HepG2 (cell line): ENCODE measurements around the gene PPP6R2. TPM values are rescaled to one million over a fixed set of nuclear protein-coding genes. Genes with fewer than 3 reads are reported as not detected.

Experiments
- BRD4 ChIP-seq: sonication (generic); formaldehyde crosslinking; IDR thresholded peaks from 2 replicates; pipeline ENCODE4 v1.4.0; 2020; ENCODE audit warnings: missing genetic modification reagents
- KAT8 ChIP-seq: IDR thresholded peaks from 2 replicates; pipeline ENCODE4 v1.6.1; 2016; ENCODE audit warnings: missing genetic modification reagents, missing compliant biosample characterization
- WIZ ChIP-seq: sonication (generic); formaldehyde crosslinking; IDR thresholded peaks from 2 replicates; pipeline ENCODE4 v1.5.1; 2020; ENCODE audit warnings: mild to moderate bottlenecking, missing genetic modification reagents
- ZHX2 ChIP-seq, 2 experiments: sonication (generic) in 1 of 2; formaldehyde crosslinking in 1 of 2; IDR thresholded peaks; 2 replicates each; pipeline versions ENCODE4 v1.6.1 to v1.9.0; 2014 to 2022; ENCODE audit warnings: antibody characterized with exemption in 1 of 2, borderline replicate concordance in 1 of 2, inconsistent platforms in 1 of 2, low read depth in 1 of 2, missing genetic modification reagents in 1 of 2
- ZNF138 ChIP-seq: sonication (generic); formaldehyde crosslinking; IDR thresholded peaks from 2 replicates; pipeline ENCODE4 v1.5.0; 2020; ENCODE audit warnings: mild to moderate bottlenecking, low read depth, missing genetic modification reagents
- ZNF460 ChIP-seq: sonication (generic); formaldehyde crosslinking; IDR thresholded peaks from 2 replicates; pipeline ENCODE4 v1.5.1; 2020; ENCODE audit warnings: missing genetic modification reagents, mild to moderate bottlenecking, borderline replicate concordance
- ZNF775 ChIP-seq: sonication (generic); formaldehyde crosslinking; IDR thresholded peaks from 2 replicates; pipeline ENCODE4 v1.4.0; 2020; ENCODE audit warnings: missing genetic modification reagents, mild to moderate bottlenecking, moderate library complexity, borderline replicate concordance
- polyA plus RNA-seq, 8 experiments: library from polyadenylated mRNA; depleted of rRNA in 3 of 8; stranded (reverse) in 7 of 8; unstranded in 1 of 8; fragments of >200 nt; fragmentation: Illumina TruSeq in 4 of 8; extraction: Trizol in 4 of 8; gene quantifications; 2 replicates each; pipeline versions ENCODE4 v1.2.1 to v1.2.3, GENCODE V29; 2011 to 2016; ENCODE audit warnings: low read depth in 4 of 8, missing spikeins in 1 of 8, mixed read lengths in 1 of 8; ENCODE audit not compliant: insufficient read depth in 1 of 8
- total RNA-seq, 5 experiments: library from RNA; depleted of rRNA; stranded (reverse); fragments of >200 nt; fragmentation: Illumina TruSeq; extraction: Trizol; gene quantifications; 2 replicates each; pipeline ENCODE4 v1.2.3, GENCODE V29; 2016; ENCODE audit warnings: low read depth in 1 of 5
- TF ChIP-seq, protein P1 (sequence below), 2 experiments: fragments of 450-650 bp in 1 of 2; sonication (generic) in 1 of 2; formaldehyde crosslinking; IDR thresholded peaks; 2 replicates each; pipeline versions ENCODE4 v1.5.0 to v1.8.0; 2020 to 2022; ENCODE audit warnings: mild to moderate bottlenecking in 1 of 2, missing genetic modification reagents in 1 of 2
- TF ChIP-seq, protein P2 (sequence below): IDR thresholded peaks from 2 replicates; pipeline ENCODE4 v1.6.1; 2012; ENCODE audit warnings: inconsistent platforms
- TF ChIP-seq, protein P3 (sequence below): sonication (generic); formaldehyde crosslinking; IDR thresholded peaks from 2 replicates; pipeline ENCODE4 v1.5.0; 2020; ENCODE audit warnings: mild to moderate bottlenecking, missing genetic modification reagents, borderline replicate concordance

The PPP6R2 gene
- total and polyA plus RNA-seq, 2 of the 13 experiments (the other 11 are each of a cell fraction or from before 2014, with no cell fraction given), result 55.0 to 102 TPM

DNA sequence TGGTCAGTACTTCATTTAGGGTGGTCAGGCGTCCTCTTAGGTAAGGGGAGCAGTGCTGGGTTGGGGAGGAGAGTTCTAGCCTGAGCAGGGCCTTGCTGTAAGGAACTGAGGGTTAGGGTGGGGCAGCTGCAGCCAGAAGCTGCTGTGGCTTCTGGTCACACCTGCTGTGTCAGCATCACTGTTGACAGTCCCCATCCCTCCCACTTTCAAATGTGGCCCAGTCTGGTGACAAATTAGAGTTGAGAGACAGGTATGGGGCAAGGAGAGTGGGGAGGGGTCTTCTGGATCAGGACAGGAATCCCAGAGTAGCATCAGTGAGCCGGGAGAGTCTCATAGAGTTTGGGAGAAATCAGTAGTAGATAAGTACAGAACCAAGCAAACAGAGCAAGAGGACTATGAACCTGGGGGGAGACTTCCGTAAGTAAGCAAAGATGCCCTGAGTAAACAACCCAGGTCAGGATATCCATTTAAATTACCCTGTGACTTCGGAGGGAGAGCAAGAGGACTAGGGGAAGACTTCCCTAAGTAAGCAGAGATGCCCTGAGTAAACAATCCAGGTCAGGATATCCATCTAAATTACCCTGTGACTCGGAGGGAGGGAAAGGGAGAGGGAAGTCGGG lies 53.7 kb downstream of the PPP6R2 start (continued):
- TF ChIP-seq ZHX2 (IDR thresholded peaks at IDR 0.05; ENCODE audit: low read depth) (peak; percentile 36; the same call in 1 of the 2 replicates), ZHX2 (CRISPR knock-in tag; IDR thresholded peaks at IDR 0.05; ENCODE audit: borderline replicate concordance) (peak; percentile 77; the same call in 1 of the 2 replicates), ZNF460 (CRISPR knock-in tag) (peak; percentile 22; the same call in 1 of the 2 replicates), WIZ (CRISPR knock-in tag) (no peak), ZNF775 (CRISPR knock-in tag) (0 out of 2 replicates have a peak, but pooled peaks have one; percentile 19), KAT8 (CRISPR knock-in tag) (peak; percentile 81), ZNF138 (no peak), BRD4 (CRISPR knock-in tag) (no peak)
- TF ChIP-seq, protein P1, sequence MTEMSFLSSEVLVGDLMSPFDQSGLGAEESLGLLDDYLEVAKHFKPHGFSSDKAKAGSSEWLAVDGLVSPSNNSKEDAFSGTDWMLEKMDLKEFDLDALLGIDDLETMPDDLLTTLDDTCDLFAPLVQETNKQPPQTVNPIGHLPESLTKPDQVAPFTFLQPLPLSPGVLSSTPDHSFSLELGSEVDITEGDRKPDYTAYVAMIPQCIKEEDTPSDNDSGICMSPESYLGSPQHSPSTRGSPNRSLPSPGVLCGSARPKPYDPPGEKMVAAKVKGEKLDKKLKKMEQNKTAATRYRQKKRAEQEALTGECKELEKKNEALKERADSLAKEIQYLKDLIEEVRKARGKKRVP (CRISPR knock-in tag; IDR thresholded peaks at IDR 0.05), result peak in 1 of 2 experiments; percentile 58; a peak in 1 of 4 replicates
- TF ChIP-seq, protein P2, sequence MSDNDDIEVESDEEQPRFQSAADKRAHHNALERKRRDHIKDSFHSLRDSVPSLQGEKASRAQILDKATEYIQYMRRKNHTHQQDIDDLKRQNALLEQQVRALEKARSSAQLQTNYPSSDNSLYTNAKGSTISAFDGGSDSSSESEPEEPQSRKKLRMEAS, result peak; percentile 50
- TF ChIP-seq, protein P3, sequence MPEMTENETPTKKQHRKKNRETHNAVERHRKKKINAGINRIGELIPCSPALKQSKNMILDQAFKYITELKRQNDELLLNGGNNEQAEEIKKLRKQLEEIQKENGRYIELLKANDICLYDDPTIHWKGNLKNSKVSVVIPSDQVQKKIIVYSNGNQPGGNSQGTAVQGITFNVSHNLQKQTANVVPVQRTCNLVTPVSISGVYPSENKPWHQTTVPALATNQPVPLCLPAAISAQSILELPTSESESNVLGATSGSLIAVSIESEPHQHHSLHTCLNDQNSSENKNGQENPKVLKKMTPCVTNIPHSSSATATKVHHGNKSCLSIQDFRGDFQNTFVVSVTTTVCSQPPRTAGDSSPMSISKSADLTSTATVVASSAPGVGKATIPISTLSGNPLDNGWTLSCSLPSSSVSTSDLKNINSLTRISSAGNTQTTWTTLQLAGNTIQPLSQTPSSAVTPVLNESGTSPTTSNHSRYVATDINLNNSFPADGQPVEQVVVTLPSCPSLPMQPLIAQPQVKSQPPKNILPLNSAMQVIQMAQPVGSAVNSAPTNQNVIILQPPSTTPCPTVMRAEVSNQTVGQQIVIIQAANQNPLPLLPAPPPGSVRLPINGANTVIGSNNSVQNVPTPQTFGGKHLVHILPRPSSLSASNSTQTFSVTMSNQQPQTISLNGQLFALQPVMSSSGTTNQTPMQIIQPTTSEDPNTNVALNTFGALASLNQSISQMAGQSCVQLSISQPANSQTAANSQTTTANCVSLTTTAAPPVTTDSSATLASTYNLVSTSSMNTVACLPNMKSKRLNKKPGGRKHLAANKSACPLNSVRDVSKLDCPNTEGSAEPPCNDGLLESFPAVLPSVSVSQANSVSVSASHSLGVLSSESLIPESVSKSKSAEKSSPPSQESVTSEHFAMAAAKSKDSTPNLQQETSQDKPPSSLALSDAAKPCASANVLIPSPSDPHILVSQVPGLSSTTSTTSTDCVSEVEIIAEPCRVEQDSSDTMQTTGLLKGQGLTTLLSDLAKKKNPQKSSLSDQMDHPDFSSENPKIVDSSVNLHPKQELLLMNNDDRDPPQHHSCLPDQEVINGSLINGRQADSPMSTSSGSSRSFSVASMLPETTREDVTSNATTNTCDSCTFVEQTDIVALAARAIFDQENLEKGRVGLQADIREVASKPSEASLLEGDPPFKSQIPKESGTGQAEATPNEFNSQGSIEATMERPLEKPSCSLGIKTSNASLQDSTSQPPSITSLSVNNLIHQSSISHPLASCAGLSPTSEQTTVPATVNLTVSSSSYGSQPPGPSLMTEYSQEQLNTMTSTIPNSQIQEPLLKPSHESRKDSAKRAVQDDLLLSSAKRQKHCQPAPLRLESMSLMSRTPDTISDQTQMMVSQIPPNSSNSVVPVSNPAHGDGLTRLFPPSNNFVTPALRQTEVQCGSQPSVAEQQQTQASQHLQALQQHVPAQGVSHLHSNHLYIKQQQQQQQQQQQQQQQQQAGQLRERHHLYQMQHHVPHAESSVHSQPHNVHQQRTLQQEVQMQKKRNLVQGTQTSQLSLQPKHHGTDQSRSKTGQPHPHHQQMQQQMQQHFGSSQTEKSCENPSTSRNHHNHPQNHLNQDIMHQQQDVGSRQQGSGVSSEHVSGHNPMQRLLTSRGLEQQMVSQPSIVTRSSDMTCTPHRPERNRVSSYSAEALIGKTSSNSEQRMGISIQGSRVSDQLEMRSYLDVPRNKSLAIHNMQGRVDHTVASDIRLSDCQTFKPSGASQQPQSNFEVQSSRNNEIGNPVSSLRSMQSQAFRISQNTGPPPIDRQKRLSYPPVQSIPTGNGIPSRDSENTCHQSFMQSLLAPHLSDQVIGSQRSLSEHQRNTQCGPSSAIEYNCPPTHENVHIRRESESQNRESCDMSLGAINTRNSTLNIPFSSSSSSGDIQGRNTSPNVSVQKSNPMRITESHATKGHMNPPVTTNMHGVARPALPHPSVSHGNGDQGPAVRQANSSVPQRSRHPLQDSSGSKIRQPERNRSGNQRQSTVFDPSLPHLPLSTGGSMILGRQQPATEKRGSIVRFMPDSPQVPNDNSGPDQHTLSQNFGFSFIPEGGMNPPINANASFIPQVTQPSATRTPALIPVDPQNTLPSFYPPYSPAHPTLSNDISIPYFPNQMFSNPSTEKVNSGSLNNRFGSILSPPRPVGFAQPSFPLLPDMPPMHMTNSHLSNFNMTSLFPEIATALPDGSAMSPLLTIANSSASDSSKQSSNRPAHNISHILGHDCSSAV (CRISPR knock-in tag), result no peak
